HEK293 (cell line): ENCODE results near the gene OR2Y1.

Experiments used
- CTCF ChIA-PET: fragments of 350-600 bp; formaldehyde crosslinking; extraction: SDS; loops from one replicate; lab custom pipeline; 2021; ENCODE audit warnings: antibody characterized with exemption; lab: Yijun Ruan, JAX
- POLR2A ChIA-PET: fragments of 300-600 bp; formaldehyde crosslinking; extraction: SDS; loops from one replicate; lab custom pipeline; 2020; ENCODE audit warnings: antibody characterized with exemption, inconsistent platforms; lab: Yijun Ruan, JAX
- H3K27ac ChIP-seq: fragments of 200-500 bp; sonication (Bioruptor generic); 2 replicates; pipeline ENCODE4 v1.5.1; 2014; ENCODE audit warnings: low read depth, low read length, control low read depth, inconsistent platforms; ENCODE audit errors: extremely low read depth
- H3K36me3 ChIP-seq, 2 experiments: fragments of 200-500 bp in 1 of 2; sonication (Bioruptor generic) in 1 of 2; 1 replicate in 1 of 2; 2 replicates in 1 of 2; pipeline ENCODE4 v1.5.1; 2014 to 2017; ENCODE audit warnings: inconsistent platforms in 2 of 2, low read length in 2 of 2; ENCODE audit not compliant: control insufficient read depth in 2 of 2, insufficient read depth in 1 of 2
- H3K4me1 ChIP-seq: fragments of 200-500 bp; sonication (Bioruptor generic); 2 replicates; pipeline ENCODE4 v1.5.1; 2014; ENCODE audit warnings: mild to moderate bottlenecking, low read length, inconsistent platforms; ENCODE audit not compliant: control insufficient read depth, insufficient read depth
- H3K4me3 ChIP-seq: 2 replicates; pipeline ENCODE4 v1.5.1; 2011; ENCODE audit warnings: low read depth, mild to moderate bottlenecking, control low read depth, low read length, moderate library complexity
- H3K9me3 ChIP-seq: fragments of 200-500 bp; sonication (Bioruptor generic); 2 replicates; pipeline ENCODE4 v1.5.1; 2014; ENCODE audit warnings: low read depth, low read length, inconsistent platforms; ENCODE audit not compliant: control insufficient read depth, insufficient read depth
- HOXA7 ChIP-seq: sonication (generic); formaldehyde crosslinking; IDR thresholded peaks from 2 replicates; pipeline ENCODE4 v1.8.1; 2022; ENCODE audit warnings: missing genetic modification reagents, borderline replicate concordance
- KLF8 ChIP-seq: fragments of 450-650 bp; formaldehyde crosslinking; IDR thresholded peaks from 2 replicates; pipeline ENCODE4 v1.5.1; 2016; ENCODE audit warnings: missing biosample characterization, missing genetic modification characterization
- MEIS1 ChIP-seq: sonication (generic); formaldehyde crosslinking; IDR thresholded peaks from 2 replicates; pipeline ENCODE4 v1.8.1; 2022; ENCODE audit warnings: missing genetic modification reagents, mild to moderate bottlenecking, borderline replicate concordance
- OSR2 ChIP-seq: fragments of 450-650 bp; formaldehyde crosslinking; IDR thresholded peaks from 2 replicates; pipeline ENCODE4 v1.5.1; 2016; ENCODE audit warnings: missing biosample characterization, missing genetic modification characterization
- SALL2 ChIP-seq: fragments of 450-650 bp; formaldehyde crosslinking; IDR thresholded peaks from 2 replicates; pipeline ENCODE4 v1.5.0; 2017; ENCODE audit warnings: missing biosample characterization, mild to moderate bottlenecking, missing genetic modification characterization, borderline replicate concordance
- SCRT1 ChIP-seq: fragments of 450-650 bp; formaldehyde crosslinking; IDR thresholded peaks from 2 replicates; pipeline ENCODE4 v1.5.1; 2016; ENCODE audit warnings: missing biosample characterization, missing genetic modification characterization, borderline replicate concordance
- ZNF133 ChIP-seq: fragments of 450-650 bp; formaldehyde crosslinking; IDR thresholded peaks from 2 replicates; pipeline ENCODE4 v1.5.1; 2016; ENCODE audit warnings: missing biosample characterization, missing genetic modification characterization
- ZNF23 ChIP-seq: fragments of 450-650 bp; formaldehyde crosslinking; IDR thresholded peaks from 2 replicates; pipeline ENCODE4 v1.5.1; 2016; ENCODE audit warnings: missing biosample characterization, missing genetic modification characterization, borderline replicate concordance
- ZNF335 ChIP-seq: fragments of 450-650 bp; formaldehyde crosslinking; conservative IDR thresholded peaks from 2 replicates; pipeline ENCODE4 v1.5.1; 2016; ENCODE audit warnings: missing biosample characterization, missing genetic modification characterization
- ZNF416 ChIP-seq: fragments of 450-650 bp; formaldehyde crosslinking; IDR thresholded peaks from 2 replicates; pipeline ENCODE4 v1.5.1; 2016; ENCODE audit warnings: missing biosample characterization, missing genetic modification characterization
- ZNF514 ChIP-seq: fragments of 450-650 bp; formaldehyde crosslinking; IDR thresholded peaks from 2 replicates; pipeline ENCODE4 v1.5.1; 2016; ENCODE audit warnings: missing biosample characterization, missing genetic modification characterization
- ZNF529 ChIP-seq: fragments of 450-650 bp; formaldehyde crosslinking; IDR thresholded peaks from 2 replicates; pipeline ENCODE4 v1.5.1; 2017; ENCODE audit warnings: missing genetic modification characterization, missing biosample characterization; ENCODE audit not compliant: insufficient replicate concordance
- ZNF560 ChIP-seq: fragments of 450-650 bp; formaldehyde crosslinking; IDR thresholded peaks from 2 replicates; pipeline ENCODE4 v1.5.1; 2017; ENCODE audit warnings: missing biosample characterization, missing genetic modification characterization, borderline replicate concordance
- ZNF571 ChIP-seq: fragments of 450-650 bp; formaldehyde crosslinking; IDR thresholded peaks from 2 replicates; pipeline ENCODE4 v1.5.0; 2017; ENCODE audit warnings: missing biosample characterization, missing genetic modification characterization
- ZNF600 ChIP-seq: fragments of 450-650 bp; formaldehyde crosslinking; IDR thresholded peaks from 2 replicates; pipeline ENCODE4 v1.5.1; 2016; ENCODE audit warnings: missing biosample characterization, missing genetic modification characterization
- ZNF670 ChIP-seq: fragments of 450-650 bp; formaldehyde crosslinking; IDR thresholded peaks from 2 replicates; pipeline ENCODE4 v1.5.1; 2016; ENCODE audit warnings: missing biosample characterization, missing genetic modification characterization, low read depth
- ZNF776 ChIP-seq: fragments of 450-650 bp; formaldehyde crosslinking; IDR thresholded peaks from 2 replicates; pipeline ENCODE4 v1.5.0; 2017; ENCODE audit warnings: missing biosample characterization, missing genetic modification characterization, borderline replicate concordance
- TF ChIP-seq, protein P1 (sequence below): fragments of 450-650 bp; IDR thresholded peaks from 2 replicates; pipeline ENCODE4 v1.5.1; 2018; ENCODE audit warnings: missing biosample characterization, missing genetic modification characterization
- TF ChIP-seq, protein P2 (sequence below): fragments of 450-650 bp; formaldehyde crosslinking; IDR thresholded peaks from 2 replicates; pipeline ENCODE4 v1.5.1; 2017; ENCODE audit warnings: missing biosample characterization, missing genetic modification characterization
- TF ChIP-seq, protein P3 (sequence below): fragments of 450-650 bp; formaldehyde crosslinking; IDR thresholded peaks from 2 replicates; pipeline ENCODE4 v1.5.1; 2016; ENCODE audit warnings: missing biosample characterization, missing genetic modification characterization

The OR2Y1 gene

DNA sequence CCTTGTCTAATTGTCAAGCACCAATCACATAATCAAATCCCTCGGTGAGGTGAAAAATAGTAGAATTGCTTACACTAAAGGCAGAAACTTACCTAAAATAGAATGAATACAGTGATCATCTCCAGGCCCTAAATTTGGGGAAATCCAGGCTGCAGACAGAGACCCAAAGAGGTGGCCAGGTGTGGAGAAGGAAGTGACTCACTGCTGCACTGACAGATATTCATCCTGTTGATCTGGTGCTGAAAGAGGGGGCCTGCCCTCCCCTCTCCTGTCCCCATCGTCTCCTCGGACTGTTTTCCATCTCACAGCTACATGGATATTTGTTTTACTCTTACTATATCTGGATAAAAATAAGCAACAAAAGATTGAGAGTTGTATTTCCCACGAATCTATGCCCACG lies 15.9 kb downstream of the OR2Y1 start:
- no peak for TF ChIP-seq ZNF133
- no peak for TF ChIP-seq KLF8
- TF ChIP-seq ZNF514 (tag by site-specific recombination) = no peak
- TF ChIP-seq OSR2 = no peak
- no peak for TF ChIP-seq ZNF23 (tag by site-specific recombination)
- no peak for TF ChIP-seq ZNF335 (tag by site-specific recombination)
- no peak for TF ChIP-seq ZNF416
- TF ChIP-seq, protein P1, sequence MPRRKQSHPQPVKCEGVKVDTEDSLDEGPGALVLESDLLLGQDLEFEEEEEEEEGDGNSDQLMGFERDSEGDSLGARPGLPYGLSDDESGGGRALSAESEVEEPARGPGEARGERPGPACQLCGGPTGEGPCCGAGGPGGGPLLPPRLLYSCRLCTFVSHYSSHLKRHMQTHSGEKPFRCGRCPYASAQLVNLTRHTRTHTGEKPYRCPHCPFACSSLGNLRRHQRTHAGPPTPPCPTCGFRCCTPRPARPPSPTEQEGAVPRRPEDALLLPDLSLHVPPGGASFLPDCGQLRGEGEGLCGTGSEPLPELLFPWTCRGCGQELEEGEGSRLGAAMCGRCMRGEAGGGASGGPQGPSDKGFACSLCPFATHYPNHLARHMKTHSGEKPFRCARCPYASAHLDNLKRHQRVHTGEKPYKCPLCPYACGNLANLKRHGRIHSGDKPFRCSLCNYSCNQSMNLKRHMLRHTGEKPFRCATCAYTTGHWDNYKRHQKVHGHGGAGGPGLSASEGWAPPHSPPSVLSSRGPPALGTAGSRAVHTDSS (tag by site-specific recombination) = no peak
- TF ChIP-seq, protein P2, sequence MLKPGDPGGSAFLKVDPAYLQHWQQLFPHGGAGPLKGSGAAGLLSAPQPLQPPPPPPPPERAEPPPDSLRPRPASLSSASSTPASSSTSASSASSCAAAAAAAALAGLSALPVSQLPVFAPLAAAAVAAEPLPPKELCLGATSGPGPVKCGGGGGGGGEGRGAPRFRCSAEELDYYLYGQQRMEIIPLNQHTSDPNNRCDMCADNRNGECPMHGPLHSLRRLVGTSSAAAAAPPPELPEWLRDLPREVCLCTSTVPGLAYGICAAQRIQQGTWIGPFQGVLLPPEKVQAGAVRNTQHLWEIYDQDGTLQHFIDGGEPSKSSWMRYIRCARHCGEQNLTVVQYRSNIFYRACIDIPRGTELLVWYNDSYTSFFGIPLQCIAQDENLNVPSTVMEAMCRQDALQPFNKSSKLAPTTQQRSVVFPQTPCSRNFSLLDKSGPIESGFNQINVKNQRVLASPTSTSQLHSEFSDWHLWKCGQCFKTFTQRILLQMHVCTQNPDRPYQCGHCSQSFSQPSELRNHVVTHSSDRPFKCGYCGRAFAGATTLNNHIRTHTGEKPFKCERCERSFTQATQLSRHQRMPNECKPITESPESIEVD = no peak
- TF ChIP-seq HOXA7 (CRISPR knock-in tag) = no peak
- TF ChIP-seq, all 188 proteins: peak for 0
- Histone ChIP-seq H3K9me3 (no peaks in the 10 kb centered on the region), H3K4me1 (no peaks in the 10 kb centered on the region), H3K4me3 (no peak overlapping the region), H3K27ac (no peak overlapping the region), H3K36me3 (no peaks in the 10 kb centered on the region)
- CTCF ChIA-PET = interaction anchor here (0.6 kb wide), 1 partner anchor 12 kb away, joined by 3 read pairs; no protein-coding TSS in a partner anchor
- POLR2A ChIA-PET = no interaction called here

DNA sequence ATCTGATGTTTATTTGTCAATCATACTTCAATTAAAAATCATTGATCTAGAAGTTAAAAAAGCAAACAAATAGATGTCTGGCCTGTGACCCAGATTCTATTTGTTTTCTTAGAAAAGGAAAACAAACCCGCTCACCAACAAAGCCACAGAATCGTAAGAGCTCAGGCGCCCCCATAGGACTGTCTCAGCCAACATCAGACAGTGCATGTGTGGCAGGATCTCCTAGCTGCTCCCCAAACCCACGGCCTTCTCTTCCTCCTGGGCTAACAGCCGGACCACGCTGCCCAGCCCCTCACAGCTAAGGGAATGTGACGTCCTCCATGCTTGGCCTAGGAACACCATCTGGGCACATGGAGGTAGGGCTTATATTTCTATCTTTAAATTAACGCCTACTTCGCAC lies 19.4 kb downstream of the OR2Y1 start:
- Histone ChIP-seq H3K9me3 (no peaks in the 10 kb centered on the region), H3K4me1 (no peaks in the 10 kb centered on the region), H3K36me3 (no peaks in the 10 kb centered on the region), H3K27ac (no peak overlapping the region), H3K4me3 (no peak overlapping the region)
- TF ChIP-seq ZNF600 = no peak
- TF ChIP-seq ZNF529 = no peak
- no peak for TF ChIP-seq SCRT1 (tag by site-specific recombination)
- CTCF ChIA-PET = interaction anchor here (0.6 to 1.6 kb wide), 3 partner anchors 11 to 131 kb away, joined by 3 to 5 read pairs (median 3); no protein-coding TSS in a partner anchor
- POLR2A ChIA-PET = no interaction called here

DNA sequence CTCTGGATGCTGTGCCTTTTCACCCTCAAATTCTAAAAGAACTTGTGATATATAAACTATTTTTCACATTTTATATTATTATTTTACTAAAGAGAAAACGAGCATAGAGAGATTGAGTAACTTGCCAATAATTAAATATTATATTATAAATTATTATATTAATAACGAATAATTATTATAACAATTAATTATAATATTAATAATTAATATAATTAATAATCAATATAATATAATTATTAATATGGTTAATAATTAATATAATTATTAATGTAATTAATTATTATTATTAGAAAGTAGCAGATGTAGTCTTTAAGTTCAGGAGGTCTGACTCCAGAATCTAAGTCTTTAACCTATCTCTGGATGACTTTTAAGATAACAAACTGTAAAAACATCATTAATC lies 20.1 kb downstream of the OR2Y1 start:
- ChIA-PET CTCF (interaction anchor here (0.6 to 2.7 kb wide), 10 partner anchors 17 to 386 kb away, joined by 3 to 15 read pairs (median 3); no protein-coding TSS in a partner anchor), POLR2A (no interaction called here)
- Histone ChIP-seq H3K9me3 (no peaks in the 10 kb centered on the region), H3K4me1 (no peaks in the 10 kb centered on the region), H3K36me3 (no peaks in the 10 kb centered on the region), H3K27ac (no peak overlapping the region), H3K4me3 (no peak overlapping the region)
- TF ChIP-seq, protein P3, sequence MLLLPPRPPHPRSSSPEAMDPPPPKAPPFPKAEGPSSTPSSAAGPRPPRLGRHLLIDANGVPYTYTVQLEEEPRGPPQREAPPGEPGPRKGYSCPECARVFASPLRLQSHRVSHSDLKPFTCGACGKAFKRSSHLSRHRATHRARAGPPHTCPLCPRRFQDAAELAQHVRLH = no peak
- TF ChIP-seq ZNF670 = no peak
- no peak for TF ChIP-seq ZNF776
- no peak for TF ChIP-seq ZNF560
- no peak for TF ChIP-seq MEIS1 (CRISPR knock-in tag)
- no peak for TF ChIP-seq ZNF571
- no peak for TF ChIP-seq SALL2 (tag by site-specific recombination)
- TF ChIP-seq, all 188 proteins: peak for 0
